Spleen (tissue), 7 donors: Measurements from ENCODE around the gene ZNF76.

Source experiments
- POLR2A ChIP-seq, 3 donors: fragments of 450-650 bp; IDR thresholded peaks; one replicate each; pipeline ENCODE4 v1.5.1; 2017; ENCODE audit warnings: antibody characterized with exemption in 3 of 3, mild to moderate bottlenecking in 1 of 3
- POLR2AphosphoS5 ChIP-seq, 3 donors: sonication (generic); formaldehyde crosslinking; IDR thresholded peaks; one replicate each; pipeline ENCODE4 v1.5.1; 2017; ENCODE audit warnings: antibody characterized with exemption in 3 of 3
- TF ChIP-seq, protein P1 (sequence below), 11 experiments: fragments of 200-600 bp in 7 of 11; fragments of 450-650 bp in 4 of 11; sonication (generic) in 4 of 11; IDR thresholded peaks in 8 of 11; conservative IDR thresholded peaks in 3 of 11; 1 replicate in 7 of 11; 2 replicates in 4 of 11; pipeline versions ENCODE4 v1.4.0 to v1.8.0; 2016 to 2021; ENCODE audit warnings: antibody characterized with exemption in 11 of 11, inconsistent platforms in 4 of 11, mild to moderate bottlenecking in 1 of 11
- donor health status: DM: no; HTN: no; CAD: no; lungs with moderate emphysema.
- donor health status: DM: no; HTN: no; CAD: no.
- donor health status: DM: no; HTN: no; CAD: no.

DNA sequence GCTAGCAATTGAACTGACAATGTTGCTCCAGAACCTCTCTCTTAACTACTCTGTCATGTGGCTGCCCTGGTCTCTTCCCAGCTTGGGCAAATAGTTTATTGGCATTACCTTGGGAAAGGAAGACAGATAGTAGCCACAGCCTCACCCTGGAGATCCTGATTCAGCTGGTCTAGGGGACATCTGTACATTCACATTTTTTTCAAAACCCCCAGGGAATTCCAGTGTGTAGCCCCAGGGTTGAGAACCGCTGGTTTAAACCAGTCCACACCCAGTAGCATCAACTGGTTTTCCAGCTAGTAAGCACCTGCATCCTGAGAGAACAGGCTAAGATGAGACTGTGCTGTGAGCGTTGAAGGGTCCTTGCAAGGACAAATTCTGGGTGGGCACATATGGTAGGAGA, 36.1 kb upstream of the ZNF76 start:
- TF ChIP-seq, protein P1, sequence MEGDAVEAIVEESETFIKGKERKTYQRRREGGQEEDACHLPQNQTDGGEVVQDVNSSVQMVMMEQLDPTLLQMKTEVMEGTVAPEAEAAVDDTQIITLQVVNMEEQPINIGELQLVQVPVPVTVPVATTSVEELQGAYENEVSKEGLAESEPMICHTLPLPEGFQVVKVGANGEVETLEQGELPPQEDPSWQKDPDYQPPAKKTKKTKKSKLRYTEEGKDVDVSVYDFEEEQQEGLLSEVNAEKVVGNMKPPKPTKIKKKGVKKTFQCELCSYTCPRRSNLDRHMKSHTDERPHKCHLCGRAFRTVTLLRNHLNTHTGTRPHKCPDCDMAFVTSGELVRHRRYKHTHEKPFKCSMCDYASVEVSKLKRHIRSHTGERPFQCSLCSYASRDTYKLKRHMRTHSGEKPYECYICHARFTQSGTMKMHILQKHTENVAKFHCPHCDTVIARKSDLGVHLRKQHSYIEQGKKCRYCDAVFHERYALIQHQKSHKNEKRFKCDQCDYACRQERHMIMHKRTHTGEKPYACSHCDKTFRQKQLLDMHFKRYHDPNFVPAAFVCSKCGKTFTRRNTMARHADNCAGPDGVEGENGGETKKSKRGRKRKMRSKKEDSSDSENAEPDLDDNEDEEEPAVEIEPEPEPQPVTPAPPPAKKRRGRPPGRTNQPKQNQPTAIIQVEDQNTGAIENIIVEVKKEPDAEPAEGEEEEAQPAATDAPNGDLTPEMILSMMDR (IDR thresholded peaks at IDR 0.05 in 8 of 11, conservative IDR thresholded peaks at IDR 0.05 in 3 of 11): no peak
- TF ChIP-seq POLR2A (IDR thresholded peaks at IDR 0.05) (no peak), POLR2AphosphoS5 (IDR thresholded peaks at IDR 0.05) (no peak)
